SH-SY5Y (cell line): ENCODE data around the gene KCNK16.

Experiments used
- GATA2 ChIP-seq: IDR thresholded peaks from 2 replicates; pipeline ENCODE4 v1.6.1; 2011; ENCODE audit warnings: mild to moderate bottlenecking, low read depth, low read length
- GATA3 ChIP-seq: IDR thresholded peaks from 2 replicates; pipeline ENCODE4 v1.6.1; 2011; ENCODE audit warnings: low read depth, mild to moderate bottlenecking, low read length, moderate library complexity

DNA sequence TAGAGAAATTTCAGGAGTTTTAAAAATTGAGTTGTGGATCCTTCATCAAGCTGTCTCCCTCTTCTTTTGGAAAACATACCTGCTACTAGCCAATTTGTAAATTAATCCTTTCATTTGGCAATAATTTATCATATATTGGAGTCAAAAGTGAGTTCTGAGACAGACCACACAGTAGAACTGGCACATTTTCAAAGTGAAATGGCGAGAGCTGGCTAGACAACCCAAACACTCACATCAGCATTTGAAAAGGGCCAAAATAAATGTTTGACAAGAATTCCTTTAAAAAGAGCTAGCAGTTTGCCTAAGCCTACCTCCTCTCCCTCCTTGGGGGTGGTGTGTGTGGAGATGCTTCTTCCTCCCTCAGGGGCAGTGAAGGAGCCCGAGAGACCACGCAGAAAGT is 47.9 kb upstream of the KCNK16 start:
- TF ChIP-seq GATA2, result no peak
- TF ChIP-seq GATA3, result no peak
